NCI-H82 (cell line): ENCODE measurements around the gene ATAD3A.
A peak's percentile ranks its signal among the peaks of the same experiment; 100 is the strongest.
"Not testable (repeated sequence)": the region's sequence is repeated elsewhere in the genome, so short reads cannot be mapped to it uniquely, and the experiment has no call there.

ENCODE experiments used
- DNase-seq: peaks from one replicate; lab custom pipeline; 2025; lab: John Stamatoyannopoulos, UW

The ATAD3A gene

GRCh38 chr1:1511533-1512285 lies at the start of gene ATAD3A:
Gene ATAD3A (plus strand): TSS chr1:1512162. CDS start chr1:1512269, 107 bp downstream.
- peak; percentile 99 for DNase-seq

- peak; percentile 47 for DNase-seq
Observed at GRCh38 chr1:1462318-1462966, 49.5 kb upstream of the ATAD3A start.

DNA sequence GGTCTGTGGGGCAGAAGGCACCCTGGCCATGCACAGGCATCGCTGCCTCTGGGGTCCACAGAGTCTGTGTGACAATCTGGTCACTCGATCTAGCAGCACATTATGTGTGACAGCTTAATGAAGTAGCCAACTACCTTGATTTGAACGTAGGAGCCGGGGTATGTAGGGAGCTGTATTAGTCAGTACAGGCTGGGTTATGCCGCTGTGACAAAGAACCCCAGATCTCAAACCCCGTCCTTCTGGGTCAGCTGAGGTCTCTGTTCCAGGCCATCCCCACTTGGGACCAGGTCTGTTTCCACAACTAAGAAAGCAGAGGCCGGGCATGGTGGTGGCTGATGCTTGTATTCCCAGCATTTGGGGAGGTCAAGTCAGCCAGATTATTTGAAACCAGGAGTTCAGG lies 48.6 kb upstream of the ATAD3A start:
- no peak for DNase-seq

GRCh38 chr1:1468196-1468985 lies 43.6 kb upstream of the ATAD3A start:
- DNase-seq = not testable (repeated sequence)

DNA sequence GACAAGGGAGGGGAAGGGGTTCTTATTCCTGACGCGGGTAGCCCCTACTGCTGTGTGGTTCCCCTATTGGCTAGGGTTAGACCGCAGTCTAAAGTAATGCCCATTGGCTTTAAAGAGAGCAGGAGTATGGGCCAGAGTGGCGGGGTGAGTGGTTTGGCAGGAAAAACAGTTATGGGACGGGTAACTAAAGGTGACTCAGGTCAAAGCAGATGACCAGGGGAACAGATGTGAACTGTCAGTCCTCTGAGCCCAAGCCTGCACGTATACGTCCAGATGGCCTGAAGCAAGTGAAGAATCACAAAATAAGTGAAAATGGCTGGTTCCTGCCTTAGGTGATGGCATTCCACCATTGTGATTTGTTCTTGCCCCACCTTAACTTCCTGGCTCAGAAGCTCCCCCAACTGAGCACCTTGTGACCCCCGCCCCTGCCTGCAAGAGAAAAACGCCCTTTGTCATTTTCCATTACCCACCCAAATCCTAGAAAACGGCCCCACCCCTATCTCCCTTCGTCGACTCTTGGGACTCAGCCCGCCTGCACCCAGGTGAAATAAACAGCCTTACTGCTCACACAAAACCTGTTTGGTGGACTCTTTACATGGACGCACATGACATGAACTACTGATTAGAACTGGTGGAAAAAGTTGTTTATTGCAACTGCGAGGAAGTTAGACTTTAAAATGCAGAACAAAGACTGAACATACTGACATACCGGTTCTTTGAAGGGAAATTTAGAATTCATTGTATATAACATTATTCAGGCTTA lies 41.2 kb upstream of the ATAD3A start:
- peak; percentile 52 for DNase-seq

DNA sequence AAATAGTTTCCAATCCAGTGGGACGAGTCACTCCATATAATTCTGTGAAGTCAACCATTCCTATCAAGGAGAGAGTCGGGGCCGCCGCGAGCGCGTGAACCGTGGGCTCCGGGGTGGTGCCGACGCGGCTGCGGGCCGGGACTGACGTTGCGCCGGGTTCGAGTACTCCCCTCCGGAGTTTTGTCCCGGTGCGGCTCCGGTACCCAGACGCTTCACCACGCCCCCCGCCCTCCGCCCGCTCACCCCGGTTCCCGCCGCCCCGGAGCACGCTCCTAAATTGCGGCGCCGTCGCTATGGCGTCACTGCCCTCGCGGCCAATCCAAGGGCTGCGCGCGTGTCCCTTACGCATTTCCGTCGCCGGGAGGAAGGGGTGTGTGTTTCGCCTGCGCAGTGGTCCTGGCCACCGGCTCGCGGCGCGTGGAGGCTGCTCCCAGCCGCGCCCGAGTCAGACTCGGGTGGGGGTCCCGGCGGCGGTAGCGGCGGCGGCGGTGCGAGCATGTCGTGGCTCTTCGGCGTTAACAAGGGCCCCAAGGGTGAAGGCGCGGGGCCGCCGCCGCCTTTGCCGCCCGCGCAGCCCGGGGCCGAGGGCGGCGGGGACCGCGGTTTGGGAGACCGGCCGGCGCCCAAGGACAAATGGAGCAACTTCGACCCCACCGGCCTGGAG lies 40.4 kb upstream of the ATAD3A start, which contains the start of gene ATAD3B:
Gene ATAD3B (plus strand): TSS at position 377 of the 664 bp plus-strand sequence. CDS start 120 bp downstream, at position 497.
- DNase-seq = peak; percentile 98

DNA sequence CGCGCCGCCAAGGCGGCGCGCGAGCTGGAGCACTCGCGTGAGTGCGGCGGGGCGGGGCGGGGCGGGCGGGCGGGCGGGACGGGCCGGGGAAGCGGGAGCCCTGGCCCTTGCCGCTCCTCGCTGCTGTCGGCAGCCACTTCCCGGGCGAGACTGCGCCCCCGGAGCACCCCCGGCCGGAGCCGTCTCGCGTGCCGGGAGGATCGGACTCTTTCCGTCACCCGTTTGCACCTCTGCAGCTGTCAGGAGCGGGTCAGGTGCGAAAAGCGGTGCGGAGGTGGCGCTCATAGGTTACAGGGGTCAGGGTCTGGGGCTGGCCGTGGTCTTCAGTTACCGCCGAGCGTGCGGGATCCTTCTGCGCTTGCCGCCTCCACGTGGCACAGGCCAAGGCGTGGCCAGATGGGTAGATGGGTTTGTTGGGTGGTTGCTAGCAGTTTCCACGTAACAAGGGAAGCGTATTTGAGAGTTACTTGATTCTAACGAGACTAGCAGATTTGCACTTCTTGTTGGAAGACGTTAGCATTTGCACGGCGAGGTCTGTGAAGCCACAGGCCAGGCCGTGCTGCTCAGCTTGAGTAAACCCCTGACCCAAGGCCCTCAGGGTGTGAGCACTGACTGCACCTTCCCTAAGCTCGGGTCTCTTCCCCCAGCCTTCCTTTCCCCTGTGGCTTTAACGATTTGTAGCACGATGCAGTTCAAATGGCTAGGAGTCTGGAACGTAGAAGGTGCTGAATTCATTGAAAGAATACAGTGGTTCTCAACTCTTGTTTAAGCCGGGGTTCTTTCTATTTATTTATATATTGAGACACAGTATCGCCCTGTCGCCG lies 39.7 kb upstream of the ATAD3A start:
- DNase-seq = peak; percentile 52

DNA sequence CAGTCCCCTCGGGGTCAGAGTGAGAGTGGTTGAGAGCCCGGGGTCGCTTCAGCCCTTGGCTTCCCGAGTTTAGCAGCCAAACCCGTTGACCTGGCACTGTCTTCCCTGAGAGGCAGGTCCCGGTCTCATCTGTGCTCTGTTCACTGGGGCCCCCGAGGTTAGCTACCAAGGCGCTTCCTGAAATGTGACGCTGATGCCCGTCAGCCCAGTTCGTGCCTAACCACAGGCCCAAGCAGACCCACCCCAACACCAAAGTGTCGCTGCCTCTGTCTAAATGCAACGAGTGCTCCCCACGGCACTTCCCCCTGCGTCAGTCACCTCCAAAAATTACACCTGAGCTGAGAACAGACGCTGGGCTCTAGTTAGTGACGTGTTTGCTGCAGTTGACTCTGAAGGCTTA lies 36.0 kb upstream of the ATAD3A start:
- DNase-seq = not testable (repeated sequence)

DNA sequence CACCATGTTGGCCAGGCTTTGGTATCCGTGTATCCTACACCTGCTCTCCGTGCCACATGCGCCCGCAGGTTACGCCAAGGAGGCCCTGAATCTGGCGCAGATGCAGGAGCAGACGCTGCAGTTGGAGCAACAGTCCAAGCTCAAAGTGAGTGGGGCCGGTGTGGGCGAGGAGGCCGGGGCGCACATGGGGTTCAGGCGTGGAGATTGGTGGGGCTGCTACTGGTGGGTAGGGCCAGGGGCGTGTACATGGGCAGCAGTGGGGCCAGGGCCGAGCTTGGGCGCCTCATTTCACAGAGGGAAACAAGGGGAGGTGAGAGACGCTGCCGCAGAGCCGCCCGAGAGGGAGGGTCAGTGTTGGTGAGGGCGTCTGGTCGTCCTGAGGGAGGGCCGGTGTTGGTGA lies 34.8 kb upstream of the ATAD3A start:
- no peak for DNase-seq

- DNase-seq = no peak
Observed at GRCh38 chr1:1479547-1480487, 32.1 kb upstream of the ATAD3A start.

DNA sequence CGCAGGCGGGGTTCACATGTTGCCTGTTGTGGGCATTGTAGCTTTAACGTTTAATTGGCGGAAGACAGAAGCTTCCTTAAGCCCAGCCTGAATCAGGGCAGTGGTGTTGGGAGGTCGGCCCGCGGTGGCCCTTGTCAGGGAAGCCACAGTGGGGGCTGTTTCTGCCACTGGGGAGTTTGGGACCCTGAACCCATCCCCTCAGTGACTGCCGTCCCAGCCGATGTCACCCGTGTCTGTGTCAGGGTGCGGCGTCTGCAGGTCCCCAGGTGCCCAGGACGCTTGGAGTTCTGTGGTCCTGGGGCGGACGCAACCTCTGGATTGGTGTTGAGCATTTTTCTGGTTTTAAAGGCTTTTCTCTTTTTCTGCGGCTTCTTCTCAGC lies 31.5 kb upstream of the ATAD3A start:
- not testable (repeated sequence) for DNase-seq

DNA sequence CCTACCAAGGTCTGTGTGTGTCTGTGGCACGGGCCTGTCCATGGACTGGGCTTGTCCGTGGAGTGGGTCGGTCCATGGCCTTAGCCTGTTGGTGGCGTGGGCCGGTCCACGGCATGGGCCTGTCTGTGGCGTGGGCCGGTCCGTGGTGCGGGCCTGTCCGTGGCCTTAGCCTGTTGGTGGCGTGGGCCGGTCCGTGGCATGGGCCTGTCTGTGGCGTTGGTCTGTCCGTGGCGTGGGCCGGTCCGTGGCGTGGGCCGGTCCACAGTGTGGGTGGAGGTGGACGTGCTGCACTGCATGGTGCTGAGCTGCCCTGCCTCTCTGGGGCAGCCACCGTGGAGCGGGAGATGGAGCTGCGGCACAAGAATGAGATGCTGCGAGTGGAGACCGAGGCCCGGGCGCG lies 30.2 kb upstream of the ATAD3A start:
- not testable (repeated sequence) for DNase-seq

DNA sequence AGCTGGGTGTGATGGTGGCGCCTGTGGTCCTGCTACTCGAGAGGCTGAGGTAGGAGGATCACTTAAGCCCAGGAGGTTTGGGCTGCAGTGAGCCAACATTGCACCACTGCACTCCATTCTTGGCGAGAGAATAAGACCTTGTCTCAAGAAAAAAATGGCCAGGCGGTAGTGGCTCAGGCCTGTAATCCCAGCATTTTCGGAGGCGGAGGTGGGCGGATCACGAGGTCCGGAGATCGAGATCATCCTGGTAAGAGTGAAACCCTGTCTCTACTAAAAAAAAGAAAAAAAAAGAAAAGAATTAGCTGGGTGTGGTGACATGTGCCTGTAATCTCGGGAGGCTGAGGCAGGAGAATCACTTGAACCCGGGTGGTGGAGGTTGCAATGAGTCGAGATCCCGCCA lies 29.1 kb upstream of the ATAD3A start:
- no peak for DNase-seq

DNA sequence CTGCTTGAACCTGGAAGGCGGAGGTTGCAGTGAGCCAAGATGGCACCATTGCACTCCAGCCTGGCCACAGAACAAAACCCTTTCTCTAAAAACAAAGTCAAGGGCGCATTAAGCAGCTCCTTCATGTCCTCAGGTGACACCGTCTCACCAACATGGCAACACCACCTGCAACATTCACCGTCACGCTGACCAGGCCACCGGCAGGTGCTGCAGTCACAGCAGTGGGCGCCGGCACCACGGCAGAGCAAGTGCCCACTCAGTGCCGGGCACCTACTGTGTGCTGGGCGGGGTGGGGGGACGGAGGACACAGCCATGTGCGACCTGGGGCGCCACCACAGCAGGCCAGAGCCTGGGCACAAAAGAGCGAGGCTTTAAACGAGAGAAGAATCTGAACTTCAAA lies 28.2 kb upstream of the ATAD3A start:
- no peak for DNase-seq

- not testable (repeated sequence) for DNase-seq
Observed at GRCh38 chr1:1484976-1485750, 26.8 kb upstream of the ATAD3A start.

- not testable (repeated sequence) for DNase-seq
Observed at GRCh38 chr1:1485755-1486317, 26.1 kb upstream of the ATAD3A start.

DNA sequence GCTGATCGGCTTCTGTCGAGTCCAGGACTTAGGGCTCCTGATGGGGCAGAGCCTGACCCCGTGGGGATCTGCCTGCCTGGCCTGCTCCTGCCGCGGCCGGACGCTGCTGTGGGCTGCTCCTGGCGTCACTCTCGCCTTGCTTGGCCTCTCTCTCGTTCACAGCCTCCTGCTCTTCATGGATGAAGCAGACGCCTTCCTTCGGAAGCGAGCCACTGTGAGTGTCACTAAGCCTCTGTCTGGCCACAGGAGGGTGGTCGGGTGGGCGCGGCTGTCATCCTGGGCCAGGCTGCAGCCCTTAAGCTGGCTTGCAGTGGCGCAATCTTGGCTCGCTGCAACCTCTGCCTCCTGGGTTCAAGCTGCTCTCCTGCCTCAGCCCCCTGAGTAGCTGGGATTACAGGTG lies 24.3 kb upstream of the ATAD3A start:
- DNase-seq = no peak

DNA sequence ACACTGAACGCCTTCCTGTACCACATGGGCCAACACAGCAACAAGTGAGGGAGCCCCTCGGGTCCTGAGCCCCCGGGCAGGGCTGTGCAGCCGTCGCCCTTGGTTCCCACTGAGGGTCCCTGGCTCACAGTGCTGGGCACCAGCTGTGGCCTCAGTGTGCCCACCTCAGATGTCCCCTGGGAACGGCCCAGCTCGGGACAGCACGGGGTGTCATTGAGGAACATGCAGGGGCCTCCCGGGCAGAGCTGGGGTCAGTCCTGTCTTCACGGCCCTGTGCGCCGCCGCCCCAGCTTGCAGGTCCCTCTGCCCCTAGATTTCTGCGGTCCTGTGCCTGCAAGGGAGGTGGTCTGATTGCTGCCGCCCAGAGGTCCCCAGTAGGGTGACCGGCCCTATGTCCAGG lies 22.7 kb upstream of the ATAD3A start:
- DNase-seq = no peak
